SK-N-SH (cell line): ENCODE results near the gene MEI1. TPM values are rescaled to one million over a fixed set of nuclear protein-coding genes. Genes with fewer than 3 reads are reported as not detected.

ENCODE experiments used
- CTCF ChIA-PET: fragments of 300-600, 350-600 bp; formaldehyde crosslinking; extraction: SDS; loops from one replicate; lab custom pipeline; 2021; lab: Yijun Ruan, JAX
- POLR2A ChIA-PET: fragments of 350-600 bp; sonication (Branson Sonifier 250); formaldehyde crosslinking; extraction: SDS; loops from one replicate; lab custom pipeline; 2020; ENCODE audit warnings: antibody characterized with exemption, inconsistent platforms; lab: Yijun Ruan, JAX
- DNase-seq: peaks from one replicate; pipeline ENCODE4 v3.0.0; 2012
- H2AFZ ChIP-seq: fragments of 200-600 bp; sonication (generic); 2 replicates; pipeline ENCODE4 v1.8.1; 2016; ENCODE audit warnings: antibody characterized with exemption, mild to moderate bottlenecking, low read depth
- H3F3A ChIP-seq: fragments of 200-600 bp; sonication (generic); replicated peaks from 2 replicates; pipeline ENCODE3; 2016; ENCODE audit warnings: antibody characterized with exemption, mild to moderate bottlenecking; ENCODE audit not compliant: insufficient read depth
- H3K27ac ChIP-seq, 2 experiments: fragments of 200-500 bp in 1 of 2; fragments of 200-600 bp in 1 of 2; sonication (Bioruptor generic) in 1 of 2; sonication (generic), shearing (Covaris generic) in 1 of 2; 2 replicates each; pipeline versions ENCODE4 v1.5.1 to v1.6.1; 2014 to 2016; ENCODE audit warnings: low read depth in 2 of 2, inconsistent platforms in 1 of 2, low read length in 1 of 2, mild to moderate bottlenecking in 1 of 2, mixed read lengths in 1 of 2
- H3K27me3 ChIP-seq: fragments of 200-600 bp; sonication (generic), shearing (Covaris generic); 2 replicates; pipeline ENCODE4 v1.6.1; 2016; ENCODE audit warnings: mixed run types; ENCODE audit not compliant: insufficient read depth
- H3K36me3 ChIP-seq, 2 experiments: fragments of 200-500 bp in 1 of 2; fragments of 200-600 bp in 1 of 2; sonication (Bioruptor generic) in 1 of 2; sonication (generic) in 1 of 2; replicated peaks in 1 of 2; 2 replicates each; pipeline versions ENCODE3 to v1.5.1; 2014 to 2016; ENCODE audit warnings: low read length in 1 of 2, mild to moderate bottlenecking in 1 of 2; ENCODE audit not compliant: insufficient read depth in 2 of 2, control insufficient read depth in 1 of 2
- H3K4me1 ChIP-seq, 2 experiments: fragments of 200-500 bp in 1 of 2; fragments of 200-600 bp in 1 of 2; sonication (Bioruptor generic) in 1 of 2; sonication (generic), shearing (Covaris generic) in 1 of 2; 2 replicates each; pipeline versions ENCODE4 v1.5.1 to v1.6.1; 2014 to 2016; ENCODE audit warnings: low read depth in 1 of 2, low read length in 1 of 2, mixed run types in 1 of 2; ENCODE audit not compliant: insufficient read depth in 2 of 2, control insufficient read depth in 1 of 2
- H3K4me2 ChIP-seq: fragments of 200-600 bp; sonication (generic), shearing (Covaris generic); 2 replicates; pipeline ENCODE4 v1.6.1; 2017; ENCODE audit warnings: mixed run types
- H3K4me3 ChIP-seq, 2 experiments: fragments of 200-500 bp in 1 of 2; fragments of 200-600 bp in 1 of 2; sonication (Bioruptor generic) in 1 of 2; sonication (generic), shearing (Covaris generic) in 1 of 2; 2 replicates each; pipeline versions ENCODE4 v1.5.1 to v1.8.1; 2014 to 2016; ENCODE audit warnings: low read depth in 2 of 2, inconsistent platforms in 1 of 2, low read length in 1 of 2, mild to moderate bottlenecking in 1 of 2, mixed read lengths in 1 of 2, moderate library complexity in 1 of 2
- H3K79me2 ChIP-seq: fragments of 200-600 bp; sonication (generic); 2 replicates; pipeline ENCODE4 v1.8.1; 2017; ENCODE audit warnings: mild to moderate bottlenecking; ENCODE audit not compliant: insufficient read depth
- H3K9ac ChIP-seq: fragments of 200-600 bp; sonication (generic); 2 replicates; pipeline ENCODE4 v1.6.1; 2017; ENCODE audit warnings: mixed run types
- H3K9me2 ChIP-seq: fragments of 200-600 bp; sonication (generic); 2 replicates; pipeline ENCODE4 v1.6.1; 2017; ENCODE audit warnings: mixed run types
- H3K9me3 ChIP-seq: fragments of 200-600 bp; sonication (generic); 2 replicates; pipeline ENCODE4 v1.6.1; 2017; ENCODE audit warnings: mixed run types, mild to moderate bottlenecking, moderate library complexity
- H4K20me1 ChIP-seq: fragments of 200-600 bp; sonication (generic); 2 replicates; pipeline ENCODE4 v1.6.1; 2017; ENCODE audit warnings: mild to moderate bottlenecking, mixed run types; ENCODE audit not compliant: insufficient read depth
- CTCF ChIP-seq: fragments of 200-600 bp; sonication (generic); IDR thresholded peaks from 2 replicates; pipeline ENCODE4 v1.6.1; 2017; ENCODE audit warnings: antibody characterized with exemption, mild to moderate bottlenecking, moderate library complexity
- EZH2phosphoT487 ChIP-seq: fragments of 200-600 bp; sonication (generic); IDR thresholded peaks from 2 replicates; pipeline ENCODE4 v1.6.1; 2017; ENCODE audit warnings: low read depth, mixed run types, mild to moderate bottlenecking, antibody characterized with exemption, moderate library complexity, borderline replicate concordance
- FOXJ3 ChIP-seq: sonication (generic); formaldehyde crosslinking; IDR thresholded peaks from 2 replicates; pipeline ENCODE4 v1.5.1; 2020; ENCODE audit warnings: mild to moderate bottlenecking, missing genetic modification reagents
- GATA2 ChIP-seq: sonication (generic); formaldehyde crosslinking; IDR thresholded peaks from 2 replicates; pipeline ENCODE4 v1.5.0; 2020; ENCODE audit warnings: mild to moderate bottlenecking, missing genetic modification reagents
- MAX ChIP-seq: IDR thresholded peaks from 2 replicates; pipeline ENCODE4 v1.4.0; 2012; ENCODE audit warnings: low read depth
- MEF2A ChIP-seq: IDR thresholded peaks from 2 replicates; pipeline ENCODE4 v1.4.0; 2012; ENCODE audit warnings: low read depth, borderline replicate concordance
- NFIC ChIP-seq: IDR thresholded peaks from 2 replicates; pipeline ENCODE4 v1.4.0; 2012; ENCODE audit warnings: borderline replicate concordance
- NRF1 ChIP-seq: IDR thresholded peaks from 2 replicates; pipeline ENCODE4 v1.6.1; 2012; ENCODE audit warnings: low read depth, mild to moderate bottlenecking, low read length
- REST ChIP-seq: IDR thresholded peaks from 2 replicates; pipeline ENCODE4 v1.6.1; 2012; ENCODE audit warnings: mild to moderate bottlenecking, low read depth, low read length, moderate library complexity
- RXRA ChIP-seq: IDR thresholded peaks from 2 replicates; pipeline ENCODE4 v1.4.0; 2012; ENCODE audit warnings: low read depth, mild to moderate bottlenecking, borderline replicate concordance
- TEAD4 ChIP-seq: IDR thresholded peaks from 2 replicates; pipeline ENCODE4 v1.4.0; 2012; ENCODE audit warnings: mild to moderate bottlenecking, borderline replicate concordance; ENCODE audit not compliant: insufficient read depth
- USF2 ChIP-seq: fragments of 150-350 bp; IDR thresholded peaks from 2 replicates; pipeline ENCODE4 v1.6.1; 2017; ENCODE audit warnings: antibody characterized with exemption, low read length, low read depth, borderline replicate concordance
- WGBS: methylation state at CpG from one replicate; pipeline ENCODE4 v1.1.6; 2017; ENCODE audit warnings: low lambda C conversion rate; 5-methylcytosine and 5-hydroxymethylcytosine counted together
- polyA plus RNA-seq, 3 experiments: library from polyadenylated mRNA; depleted of rRNA; stranded (reverse); fragments of >200 nt; gene quantifications; 2 replicates each; pipeline ENCODE4 v1.2.3, GENCODE V29; 2012

Gene MEI1
- polyA plus RNA-seq, 1 of the 3 experiments (the other 2 are of a cell fraction) = not detected

- Histone ChIP-seq H3K9me3 (no peaks in the 10 kb centered on the region), H3K27me3 (no peaks in the 10 kb centered on the region), H4K20me1 (no peaks in the 10 kb centered on the region), H3K4me1 (no peaks in the 10 kb centered on the region), H3K4me2 (no peak overlapping the region), H2AFZ (no peak overlapping the region), H3K9me2 (no peaks in the 10 kb centered on the region), H3K9ac (no peak overlapping the region), H3K79me2 (peaks cover 3% of the 10 kb centered on the region; the same call in 1 of the 2 replicates), H3K36me3 (peaks cover 0 to 10% of the 10 kb centered on the region in 2 experiments), H3F3A (peaks cover 6% of the 10 kb centered on the region), H3K4me3 (no peak overlapping the region), H3K27ac (no peak overlapping the region)
- CTCF ChIA-PET = no interaction called here
- POLR2A ChIA-PET = no interaction called here
- 55% methylated on average over 5 of the region's 6 CpGs for WGBS
- TF ChIP-seq CTCF = no peak
- no peak for TF ChIP-seq REST
- TF ChIP-seq NFIC = no peak
- no peak for TF ChIP-seq USF2
- TF ChIP-seq GATA2 = no peak
- TF ChIP-seq RXRA = no peak
- TF ChIP-seq MAX = no peak
- no peak for TF ChIP-seq TEAD4
- TF ChIP-seq FOXJ3 (CRISPR knock-in tag) = no peak
- TF ChIP-seq NRF1 = no peak
- no peak for TF ChIP-seq EZH2phosphoT487
- no peak for TF ChIP-seq MEF2A
- DNase-seq = no peak
These were observed 26.4 kb upstream of the MEI1 start for GRCh38 chr22:41672780-41673509.
